BLaER1 (cell line): ENCODE data around the gene COPRS.
A peak's percentile ranks its signal among the peaks of the same experiment; 100 is the strongest.

Experiments used
- H3K27ac ChIP-seq: shearing (Covaris generic); formaldehyde crosslinking; 2 replicates; pipeline ENCODE4 v1.8.1; 2022
- H3K27me3 ChIP-seq: shearing (Covaris generic); formaldehyde crosslinking; 2 replicates; pipeline ENCODE4 v1.8.1; 2022
- H3K36me3 ChIP-seq: shearing (Covaris generic); formaldehyde crosslinking; 2 replicates; pipeline ENCODE4 v1.8.1; 2022
- H3K4me1 ChIP-seq: shearing (Covaris generic); formaldehyde crosslinking; 2 replicates; pipeline ENCODE4 v1.8.1; 2022
- H3K4me2 ChIP-seq: shearing (Covaris generic); formaldehyde crosslinking; 2 replicates; pipeline ENCODE4 v1.8.1; 2022
- H3K4me3 ChIP-seq: shearing (Covaris generic); formaldehyde crosslinking; 2 replicates; pipeline ENCODE4 v1.8.1; 2022
- H3K9ac ChIP-seq: shearing (Covaris generic); formaldehyde crosslinking; 2 replicates; pipeline ENCODE4 v1.8.1; 2022
- H3K9me3 ChIP-seq: shearing (Covaris generic); formaldehyde crosslinking; 2 replicates; pipeline ENCODE4 v1.8.1; 2022
- H4K20me1 ChIP-seq: shearing (Covaris generic); formaldehyde crosslinking; 2 replicates; pipeline ENCODE4 v1.8.1; 2022
- Cebpa-rat ChIP-seq: shearing (Covaris generic); IDR thresholded peaks from 2 replicates; pipeline ENCODE4 v1.8.1; 2022

COPRS gene

GRCh38 chr17:31853911-31854470 lies 5.1 kb downstream of the COPRS start:
- Histone ChIP-seq H3K9ac (no peak overlapping the region), H3K4me3 (no peak overlapping the region), H4K20me1 (peaks cover 19% of the 10 kb centered on the region), H3K4me1 (peaks cover 17% of the 10 kb centered on the region), H3K4me2 (no peak overlapping the region), H3K27ac (no peak overlapping the region), H3K27me3 (no peaks in the 10 kb centered on the region), H3K36me3 (peaks cover 47% of the 10 kb centered on the region), H3K9me3 (no peaks in the 10 kb centered on the region)
- no peak for TF ChIP-seq Cebpa-rat

- Histone ChIP-seq H3K27ac (no peak overlapping the region), H3K4me1 (0 out of 2 replicates have a peak, but pooled peaks cover 4% of the 10 kb centered on the region), H3K4me2 (no peak overlapping the region), H3K4me3 (no peak overlapping the region), H4K20me1 (no peaks in the 10 kb centered on the region), H3K9ac (no peak overlapping the region), H3K36me3 (no peaks in the 10 kb centered on the region), H3K9me3 (no peaks in the 10 kb centered on the region), H3K27me3 (no peaks in the 10 kb centered on the region)
- TF ChIP-seq Cebpa-rat, result no peak
Observed at GRCh38 chr17:31845291-31845690, 13.8 kb downstream of the COPRS start.

GRCh38 chr17:31843070-31843745 lies 15.8 kb downstream of the COPRS start:
- no peak overlapping the region for H3K4me3 ChIP-seq
- H3K36me3 ChIP-seq, result no peaks in the 10 kb centered on the region
- H3K9ac ChIP-seq, result no peak overlapping the region
- H3K27ac ChIP-seq, result no peak overlapping the region
- 0 out of 2 replicates have a peak, but pooled peaks cover 4% of the 10 kb centered on the region for H3K4me1 ChIP-seq
- H3K9me3 ChIP-seq, result no peaks in the 10 kb centered on the region
- H3K27me3 ChIP-seq, result no peaks in the 10 kb centered on the region
- no peak for TF ChIP-seq Cebpa-rat
- H4K20me1 ChIP-seq, result no peaks in the 10 kb centered on the region
- H3K4me2 ChIP-seq, result no peak overlapping the region

GRCh38 chr17:31842195-31843069 lies 16.6 kb downstream of the COPRS start:
- 0 out of 2 replicates have a peak, but pooled peaks cover 4% of the 10 kb centered on the region for H3K4me1 ChIP-seq
- H3K4me3 ChIP-seq, result no peak overlapping the region
- H3K27ac ChIP-seq, result no peak overlapping the region
- H3K9ac ChIP-seq, result no peak overlapping the region
- no peaks in the 10 kb centered on the region for H4K20me1 ChIP-seq
- H3K9me3 ChIP-seq, result no peaks in the 10 kb centered on the region
- no peaks in the 10 kb centered on the region for H3K27me3 ChIP-seq
- TF ChIP-seq Cebpa-rat, result no peak
- no peaks in the 10 kb centered on the region for H3K36me3 ChIP-seq
- H3K4me2 ChIP-seq, result no peak overlapping the region; the same call in 1 of the 2 replicates

GRCh38 chr17:31841850-31842194 lies 17.2 kb downstream of the COPRS start:
- H3K4me1 ChIP-seq, result 0 out of 2 replicates have a peak, but pooled peaks cover 4% of the 10 kb centered on the region
- no peak overlapping the region for H3K9ac ChIP-seq
- H3K4me2 ChIP-seq, result no peak overlapping the region; the same call in 1 of the 2 replicates
- H3K27ac ChIP-seq, result no peak overlapping the region
- no peaks in the 10 kb centered on the region for H3K27me3 ChIP-seq
- H4K20me1 ChIP-seq, result no peaks in the 10 kb centered on the region
- no peak overlapping the region for H3K4me3 ChIP-seq
- H3K9me3 ChIP-seq, result no peaks in the 10 kb centered on the region
- no peaks in the 10 kb centered on the region for H3K36me3 ChIP-seq
- TF ChIP-seq Cebpa-rat, result no peak

- no peaks in the 10 kb centered on the region for H3K36me3 ChIP-seq
- no peak overlapping the region for H3K4me2 ChIP-seq
- no peak for TF ChIP-seq Cebpa-rat
Observed at GRCh38 chr17:31838636-31839225, 20.3 kb downstream of the COPRS start.

GRCh38 chr17:31835984-31836383 lies 23.1 kb downstream of the COPRS start:
- Histone ChIP-seq H3K9me3 (peaks cover 11% of the 10 kb centered on the region), H3K36me3 (no peaks in the 10 kb centered on the region), H3K9ac (no peak overlapping the region), H3K4me1 (peaks cover 21% of the 10 kb centered on the region), H3K27me3 (no peaks in the 10 kb centered on the region), H4K20me1 (no peaks in the 10 kb centered on the region), H3K4me3 (no peak overlapping the region), H3K27ac (no peak overlapping the region), H3K4me2 (no peak overlapping the region)
- TF ChIP-seq Cebpa-rat, result no peak

More at GRCh38 chr17:31838636-31839225, 20.3 kb downstream of the COPRS start:
- Histone ChIP-seq H3K4me1 (peaks cover 16% of the 10 kb centered on the region), H3K4me3 (no peak overlapping the region), H3K9me3 (no peaks in the 10 kb centered on the region), H3K27ac (no peak overlapping the region), H3K9ac (no peak overlapping the region), H4K20me1 (no peaks in the 10 kb centered on the region), H3K27me3 (no peaks in the 10 kb centered on the region)

- Histone ChIP-seq H3K27me3 (no peaks in the 10 kb centered on the region), H4K20me1 (no peaks in the 10 kb centered on the region), H3K4me1 (peaks cover 25% of the 10 kb centered on the region), H3K9me3 (peaks cover 11% of the 10 kb centered on the region), H3K36me3 (no peaks in the 10 kb centered on the region), H3K27ac (no peak overlapping the region), H3K4me3 (no peak overlapping the region), H3K4me2 (peak overlapping the region; percentile 39), H3K9ac (no peak overlapping the region)
- TF ChIP-seq Cebpa-rat, result no peak
Observed at GRCh38 chr17:31834448-31834847, 24.6 kb downstream of the COPRS start.

- no peaks in the 10 kb centered on the region for H3K36me3 ChIP-seq
- no peak overlapping the region for H3K27ac ChIP-seq
- H3K27me3 ChIP-seq, result no peaks in the 10 kb centered on the region
- H3K9ac ChIP-seq, result no peak overlapping the region
- H3K9me3 ChIP-seq, result peaks cover 11% of the 10 kb centered on the region
- H3K4me2 ChIP-seq, result no peak overlapping the region
- TF ChIP-seq Cebpa-rat, result no peak
- H3K4me3 ChIP-seq, result no peak overlapping the region
- H3K4me1 ChIP-seq, result peaks cover 25% of the 10 kb centered on the region
- no peaks in the 10 kb centered on the region for H4K20me1 ChIP-seq
Observed at GRCh38 chr17:31832746-31833145, 26.3 kb downstream of the COPRS start.
